Measurements from ENCODE around the gene SEC16A.

Gene SEC16A

DNA sequence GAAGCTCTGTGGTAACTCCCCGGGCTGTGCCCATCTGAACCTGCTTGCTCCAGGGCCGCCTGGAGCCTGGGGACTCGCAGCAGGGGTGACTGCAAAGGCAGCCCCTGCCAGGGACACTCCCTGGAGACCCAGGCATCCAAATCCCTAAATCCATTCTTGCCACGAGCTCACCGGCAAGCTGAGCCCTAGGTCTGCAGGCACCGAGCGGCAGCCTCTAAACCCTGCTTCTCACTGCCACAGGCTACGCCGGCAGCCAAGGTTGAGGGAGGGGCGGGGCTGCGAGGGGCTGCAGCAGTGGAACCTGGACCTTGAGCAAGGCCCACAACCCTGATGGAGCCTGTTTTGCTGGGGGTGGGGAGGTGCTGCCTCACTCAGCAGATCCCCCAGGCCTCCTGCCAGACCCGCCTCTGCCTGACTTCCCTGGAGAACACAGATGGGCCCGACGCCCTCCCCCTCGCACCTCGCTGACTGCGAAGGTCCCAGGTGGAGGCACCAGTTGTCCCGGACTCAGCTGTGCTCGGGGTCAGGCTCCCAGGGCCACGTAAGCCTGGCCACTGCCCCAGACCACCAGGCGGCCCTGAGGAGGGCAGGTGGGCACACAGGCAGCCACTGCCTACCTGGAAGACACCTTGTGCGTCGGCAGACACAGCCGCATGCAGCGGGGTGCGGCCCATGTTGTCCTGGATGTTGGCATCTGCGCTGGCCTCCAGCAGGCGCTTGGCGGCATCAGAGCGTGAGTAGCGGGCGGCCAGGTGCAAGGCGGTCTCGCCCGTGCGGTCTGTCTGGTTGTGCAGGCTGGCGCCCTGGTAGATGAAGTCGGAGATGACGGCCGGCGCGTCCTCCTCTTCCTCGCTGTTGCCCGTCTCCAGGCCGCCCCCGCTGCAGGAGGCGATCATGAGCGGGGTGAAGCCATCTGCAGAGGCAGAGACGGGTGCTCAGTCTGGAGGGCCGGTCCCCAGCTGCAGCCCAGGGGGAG lies 17.4 kb upstream of the SEC16A start:
- Mint-ChIP-seq H3K9me3 (no peaks in the 10 kb centered on the region), H3K27me3 (no peaks in the 10 kb centered on the region), H3K4me3 (no peak overlapping the region), H3K27ac (no peak overlapping the region), H3K4me1 (no peaks in the 10 kb centered on the region), H3K36me3 (peaks cover 33% of the 10 kb centered on the region)
- CTCF ChIA-PET, result no interaction called here
- no peak for DNase-seq

GRCh38 chr9:136499071-136499934 lies 16.5 kb upstream of the SEC16A start:
- Mint-ChIP-seq H3K4me3 (no peak overlapping the region), H3K27me3 (no peaks in the 10 kb centered on the region), H3K9me3 (no peaks in the 10 kb centered on the region), H3K36me3 (peaks cover 33% of the 10 kb centered on the region), H3K4me1 (no peaks in the 10 kb centered on the region), H3K27ac (no peak overlapping the region)
- no peak for DNase-seq
- CTCF ChIA-PET, result no interaction called here

GRCh38 chr9:136497916-136498695 lies 15.3 kb upstream of the SEC16A start:
- H3K27ac Mint-ChIP-seq, result no peak overlapping the region
- CTCF ChIA-PET, result no interaction called here
- H3K9me3 Mint-ChIP-seq, result no peaks in the 10 kb centered on the region
- no peak for DNase-seq
- no peak overlapping the region for H3K4me3 Mint-ChIP-seq
- no peaks in the 10 kb centered on the region for H3K27me3 Mint-ChIP-seq
- H3K4me1 Mint-ChIP-seq, result no peaks in the 10 kb centered on the region
- peaks cover 31% of the 10 kb centered on the region for H3K36me3 Mint-ChIP-seq

- Mint-ChIP-seq H3K9me3 (peaks cover 2% of the 10 kb centered on the region), H3K27me3 (no peaks in the 10 kb centered on the region), H3K4me3 (no peak overlapping the region), H3K4me1 (no peaks in the 10 kb centered on the region), H3K27ac (no peak overlapping the region), H3K36me3 (peaks cover 27% of the 10 kb centered on the region)
- CTCF ChIA-PET, result no interaction called here
- no peak for DNase-seq
Observed at GRCh38 chr9:136496801-136497620, 14.2 kb upstream of the SEC16A start.

DNA sequence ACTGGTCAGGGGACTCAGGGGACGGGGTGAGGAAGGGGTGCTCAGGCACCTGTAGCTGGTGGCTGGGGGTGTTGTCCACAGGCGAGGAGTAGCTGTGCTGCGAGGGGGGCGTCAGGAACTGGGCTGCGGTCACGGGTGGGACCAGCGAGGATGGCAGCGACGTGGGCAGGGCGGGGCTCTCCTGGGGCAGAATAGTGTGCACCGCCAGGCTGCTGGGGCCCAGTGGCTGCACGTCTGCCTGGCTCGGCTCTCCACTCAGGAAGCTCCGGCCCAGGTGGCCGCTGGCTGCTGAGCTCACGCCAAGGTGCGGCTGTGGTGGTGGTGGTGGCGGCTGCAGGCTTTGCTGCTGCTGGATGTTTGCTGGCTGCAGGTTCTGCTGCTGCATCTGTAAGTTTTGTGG lies 13.3 kb upstream of the SEC16A start:
- CTCF ChIA-PET, result interaction anchor here (1.3 kb wide), 1 partner anchor 10 kb away, joined by 4 read pairs; no protein-coding TSS in a partner anchor
- H3K36me3 Mint-ChIP-seq, result peaks cover 21% of the 10 kb centered on the region
- peaks cover 2% of the 10 kb centered on the region for H3K9me3 Mint-ChIP-seq
- no peaks in the 10 kb centered on the region for H3K4me1 Mint-ChIP-seq
- H3K4me3 Mint-ChIP-seq, result no peak overlapping the region
- H3K27me3 Mint-ChIP-seq, result no peaks in the 10 kb centered on the region
- DNase-seq, result no peak
- H3K27ac Mint-ChIP-seq, result peak overlapping the region; percentile 75

DNA sequence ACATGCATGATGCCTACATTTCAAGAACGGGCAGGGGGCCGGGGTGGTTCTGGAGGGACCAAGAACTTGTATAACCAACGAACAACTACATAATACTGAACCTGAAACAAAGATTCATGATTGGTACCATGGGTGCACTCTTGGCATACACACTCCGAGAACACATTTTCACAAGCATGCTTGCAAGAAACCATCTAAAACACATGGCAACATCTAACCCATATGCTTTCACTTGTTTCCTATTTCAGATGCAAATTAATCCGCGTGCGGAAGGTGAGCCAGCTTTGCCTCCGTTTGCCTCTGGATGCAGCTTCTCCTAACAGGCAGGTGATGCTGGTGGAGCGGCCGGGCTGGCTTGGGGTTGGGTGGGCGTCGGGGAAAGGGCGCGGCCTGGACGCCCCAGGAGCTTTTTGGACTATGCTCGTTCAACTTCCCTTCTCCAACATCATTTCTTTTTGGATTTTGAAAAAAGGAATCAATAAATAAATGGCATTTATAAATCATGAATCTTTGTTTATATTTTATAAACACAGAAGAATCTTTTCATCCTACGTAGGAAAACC lies 12.5 kb upstream of the SEC16A start:
- CTCF ChIA-PET, result interaction anchor here (1.3 kb wide), 1 partner anchor 9 kb away, joined by 4 read pairs; no protein-coding TSS in a partner anchor
- Mint-ChIP-seq H3K27ac (no peak overlapping the region), H3K36me3 (peaks cover 17% of the 10 kb centered on the region), H3K27me3 (no peaks in the 10 kb centered on the region), H3K4me1 (no peaks in the 10 kb centered on the region), H3K9me3 (peaks cover 2% of the 10 kb centered on the region), H3K4me3 (no peak overlapping the region)
- DNase-seq, result no peak

GRCh38 chr9:136494531-136495215 lies 11.8 kb upstream of the SEC16A start:
- Mint-ChIP-seq H3K27me3 (peaks cover 2% of the 10 kb centered on the region), H3K4me1 (no peaks in the 10 kb centered on the region), H3K9me3 (peaks cover 2% of the 10 kb centered on the region), H3K4me3 (no peak overlapping the region), H3K27ac (no peak overlapping the region), H3K36me3 (peaks cover 14% of the 10 kb centered on the region)
- DNase-seq, result no peak
- CTCF ChIA-PET, result no interaction called here

- H3K9me3 Mint-ChIP-seq, result peaks cover 2% of the 10 kb centered on the region
- DNase-seq, result no peak
- peaks cover 11% of the 10 kb centered on the region for H3K36me3 Mint-ChIP-seq
- H3K27me3 Mint-ChIP-seq, result peaks cover 3% of the 10 kb centered on the region
- H3K4me1 Mint-ChIP-seq, result no peaks in the 10 kb centered on the region
- no peak overlapping the region for H3K27ac Mint-ChIP-seq
- H3K4me3 Mint-ChIP-seq, result no peak overlapping the region
- CTCF ChIA-PET, result no interaction called here
Observed at GRCh38 chr9:136494012-136494411, 11.2 kb upstream of the SEC16A start.

DNA sequence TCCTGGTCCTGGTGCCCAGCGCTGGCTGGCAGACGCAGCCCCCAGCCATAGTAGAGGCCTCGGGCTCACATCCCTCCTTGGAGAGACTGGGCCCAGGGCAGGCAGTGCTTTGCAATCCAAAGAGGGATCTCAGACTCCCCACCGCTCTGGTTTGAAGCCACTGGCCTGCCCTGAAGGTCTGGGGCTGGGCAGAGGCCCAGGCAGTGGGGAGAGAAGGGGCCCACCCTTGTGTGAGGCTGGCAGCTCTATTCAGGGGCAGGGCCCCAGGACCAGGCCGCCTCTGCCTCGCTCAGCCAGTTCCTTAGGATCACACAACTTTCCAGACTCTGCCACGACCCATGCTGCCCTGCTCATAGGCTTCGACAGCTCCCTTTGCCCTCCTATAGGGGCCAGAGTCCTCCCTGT lies 10.7 kb upstream of the SEC16A start:
- DNase-seq, result no peak
- H3K27ac Mint-ChIP-seq, result no peak overlapping the region
- peaks cover 6% of the 10 kb centered on the region for H3K36me3 Mint-ChIP-seq
- H3K4me1 Mint-ChIP-seq, result no peaks in the 10 kb centered on the region
- H3K9me3 Mint-ChIP-seq, result peaks cover 2% of the 10 kb centered on the region
- CTCF ChIA-PET, result no interaction called here
- peaks cover 3% of the 10 kb centered on the region for H3K27me3 Mint-ChIP-seq
- no peak overlapping the region for H3K4me3 Mint-ChIP-seq

GRCh38 chr9:136492978-136493522 lies 10.2 kb upstream of the SEC16A start:
- H3K4me3 Mint-ChIP-seq, result no peak overlapping the region
- CTCF ChIA-PET, result no interaction called here
- H3K4me1 Mint-ChIP-seq, result no peaks in the 10 kb centered on the region
- peaks cover 2% of the 10 kb centered on the region for H3K9me3 Mint-ChIP-seq
- no peak overlapping the region for H3K27ac Mint-ChIP-seq
- no peak for DNase-seq
- H3K27me3 Mint-ChIP-seq, result peaks cover 4% of the 10 kb centered on the region
- H3K36me3 Mint-ChIP-seq, result peaks cover 3% of the 10 kb centered on the region

DNA sequence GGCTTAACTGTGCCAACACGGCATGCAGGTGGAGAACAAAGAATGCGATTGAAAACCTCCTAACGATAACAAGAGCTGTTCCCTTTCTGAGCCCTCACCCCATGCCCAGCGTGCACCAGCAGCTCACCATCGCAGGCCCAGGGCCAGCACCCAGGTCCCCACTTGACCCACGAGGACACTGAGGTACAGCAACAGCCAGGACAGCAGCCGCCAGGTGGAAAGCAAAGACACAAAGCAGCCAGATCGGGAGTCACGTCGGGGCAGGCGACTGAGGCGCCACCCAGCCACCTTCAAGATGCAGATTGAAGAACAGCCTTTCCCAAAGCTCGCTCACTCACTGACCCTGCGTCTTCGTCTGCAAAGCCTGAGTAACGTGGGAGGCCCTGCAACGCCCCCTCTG lies 6.9 kb upstream of the SEC16A start:
- DNase-seq, result no peak
- Mint-ChIP-seq H3K36me3 (no peaks in the 10 kb centered on the region), H3K27ac (peak overlapping the region; percentile 37), H3K4me3 (no peak overlapping the region), H3K4me1 (peaks cover 5% of the 10 kb centered on the region), H3K27me3 (peaks cover 27% of the 10 kb centered on the region), H3K9me3 (peaks cover 2% of the 10 kb centered on the region)
- CTCF ChIA-PET, result interaction anchor here (2.0 to 7.6 kb wide), 3 partner anchors 49 to 142 kb away, joined by 12 to 166 read pairs (median 61); no protein-coding TSS in a partner anchor

All from activated naive CD4-positive, alpha-beta T cell treated with anti-CD3 and anti-CD28 coated beads, Interleukin-2, amount 10 ng/mL, durations not matched to agents 7 days and 5 days (primary cell).